HL-60 (cell line): ENCODE results near the gene VARS2.
"Not testable (repeated sequence)": the region's sequence is repeated elsewhere in the genome, so short reads cannot be mapped to it uniquely, and the experiment has no call there.

Experiments
- POLR2AphosphoS5 ChIP-seq: IDR thresholded peaks from 2 replicates; pipeline ENCODE4 v1.6.1; 2012; ENCODE audit warnings: low read depth
- TF ChIP-seq, protein P1 (sequence below): IDR thresholded peaks from one replicate; pipeline ENCODE4 v1.5.1; 2011; ENCODE audit warnings: low read length, control low read depth, inconsistent platforms; ENCODE audit not compliant: insufficient read depth

DNA sequence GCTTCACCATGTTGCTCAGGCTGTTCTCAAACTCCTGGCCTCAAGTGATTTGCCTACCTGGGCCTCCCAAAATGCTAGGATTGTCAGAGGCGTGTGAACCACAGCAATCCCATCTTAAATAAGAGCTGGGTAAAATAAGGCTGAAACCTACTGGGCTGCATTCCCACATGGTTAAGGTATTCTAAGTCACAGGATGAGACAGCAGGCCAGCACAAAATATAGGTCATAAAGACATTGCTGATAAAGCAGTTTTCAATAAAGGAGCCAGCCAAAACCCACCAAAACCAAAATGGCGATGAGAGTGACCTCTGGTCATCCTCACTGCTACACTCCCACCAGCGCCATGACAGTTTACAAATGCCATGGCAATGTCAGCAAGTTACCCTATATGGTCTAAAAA lies 40.2 kb upstream of the VARS2 start:
- TF ChIP-seq POLR2AphosphoS5, result not testable (repeated sequence)
- TF ChIP-seq, protein P1, sequence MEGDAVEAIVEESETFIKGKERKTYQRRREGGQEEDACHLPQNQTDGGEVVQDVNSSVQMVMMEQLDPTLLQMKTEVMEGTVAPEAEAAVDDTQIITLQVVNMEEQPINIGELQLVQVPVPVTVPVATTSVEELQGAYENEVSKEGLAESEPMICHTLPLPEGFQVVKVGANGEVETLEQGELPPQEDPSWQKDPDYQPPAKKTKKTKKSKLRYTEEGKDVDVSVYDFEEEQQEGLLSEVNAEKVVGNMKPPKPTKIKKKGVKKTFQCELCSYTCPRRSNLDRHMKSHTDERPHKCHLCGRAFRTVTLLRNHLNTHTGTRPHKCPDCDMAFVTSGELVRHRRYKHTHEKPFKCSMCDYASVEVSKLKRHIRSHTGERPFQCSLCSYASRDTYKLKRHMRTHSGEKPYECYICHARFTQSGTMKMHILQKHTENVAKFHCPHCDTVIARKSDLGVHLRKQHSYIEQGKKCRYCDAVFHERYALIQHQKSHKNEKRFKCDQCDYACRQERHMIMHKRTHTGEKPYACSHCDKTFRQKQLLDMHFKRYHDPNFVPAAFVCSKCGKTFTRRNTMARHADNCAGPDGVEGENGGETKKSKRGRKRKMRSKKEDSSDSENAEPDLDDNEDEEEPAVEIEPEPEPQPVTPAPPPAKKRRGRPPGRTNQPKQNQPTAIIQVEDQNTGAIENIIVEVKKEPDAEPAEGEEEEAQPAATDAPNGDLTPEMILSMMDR, result not testable (repeated sequence)
